Measurements from ENCODE around the gene IL1RAPL2.

- no peak for TF ChIP-seq POLR2A (IDR thresholded peaks at IDR 0.05)
- TF ChIP-seq CTCF (IDR thresholded peaks at IDR 0.05) = no peak
These were observed 1130.9 kb downstream of the IL1RAPL2 start for GRCh38 chrX:105696870-105697269.
